ENCODE results near the gene GPR17. TPM values are rescaled to one million over a fixed set of nuclear protein-coding genes. Genes with fewer than 3 reads are reported as not detected.

Gene GPR17
- total RNA-seq, 1 experiment from 2014 or later, result 0.35 TPM

GRCh38 chr2:127644066-127645025 is 1.6 kb upstream of the GPR17 start:
- H2BK120ac ChIP-seq (ENCODE audit: low read depth, low read length, poor library complexity, severe bottlenecking), result no peak overlapping the region
- no peaks in the 10 kb centered on the region for H3K79me1 ChIP-seq (ENCODE audit: insufficient read depth, low read depth, low read length, poor library complexity, severe bottlenecking)
- peak overlapping the region in 1 of 3 experiments; percentile 52; a peak in 2 of 7 replicates for H3K27ac Mint-ChIP-seq
- no peak for DNase-seq
- H3K4me2 ChIP-seq (ENCODE audit: insufficient read depth, insufficient read length, low read length), result no peak overlapping the region
- 0 out of 3 replicates have a peak, but pooled peaks have one; percentile 15 for TF ChIP-seq CTCF (conservative IDR thresholded peaks at IDR 0.05)
- H3T11ph ChIP-seq (ENCODE audit: low read length), result no peak overlapping the region
- peaks cover 1% of the 10 kb centered on the region for H3K23me2 ChIP-seq (ENCODE audit: insufficient read length, low read depth, low read length, poor library complexity, severe bottlenecking)
- H3K56ac ChIP-seq (ENCODE audit: insufficient read length, low read depth, low read length), result no peak overlapping the region
- H3K9me3 Mint-ChIP-seq, result no peaks in the 10 kb centered on the region
- no peak overlapping the region for H4K8ac ChIP-seq (replicated peaks; ENCODE audit: insufficient read length, low read depth, low read length)
- H3K4me3 Mint-ChIP-seq, result no peak overlapping the region
- H2BK15ac ChIP-seq (ENCODE audit: low read depth, low read length), result no peak overlapping the region
- no peak overlapping the region for H2AFZ ChIP-seq (ENCODE audit: low read length)
- H3K4me1 Mint-ChIP-seq, result peaks cover 5 to 15% of the 10 kb centered on the region in 2 experiments
- no peaks in the 10 kb centered on the region for H3K79me2 ChIP-seq (ENCODE audit: insufficient read depth, low read length)
- H3K4me1 ChIP-seq (ENCODE audit: insufficient read depth, low read length), result no peaks in the 10 kb centered on the region
- no peak overlapping the region for H4K91ac ChIP-seq (ENCODE audit: insufficient read length, low read depth, low read length)
- H3K4ac ChIP-seq (ENCODE audit: low read depth, low read length), result no peak overlapping the region
- no peak overlapping the region for H2AK5ac ChIP-seq (ENCODE audit: insufficient read length, low read length)
- WGBS (ENCODE audit: extremely low coverage, insufficient read length, low lambda C conversion rate), result no CpG with 5 or more reads among the region's 19 CpGs
- H3K14ac ChIP-seq (ENCODE audit: insufficient read depth, low read length), result no peak overlapping the region
- H2BK20ac ChIP-seq (ENCODE audit: low read depth, low read length, poor library complexity, severe bottlenecking), result no peak overlapping the region
- H3K9me3 ChIP-seq (ENCODE audit: control insufficient read depth, low read depth, low read length), result no peaks in the 10 kb centered on the region
- no peaks in the 10 kb centered on the region for H4K20me1 ChIP-seq (ENCODE audit: control insufficient read depth, insufficient read depth, insufficient read length)
- no peak overlapping the region for H3K9ac ChIP-seq (ENCODE audit: extremely low read depth, insufficient read length, low read length)
- peaks cover 2% of the 10 kb centered on the region; the same call in 1 of the 2 replicates for H3K27me3 Mint-ChIP-seq (ENCODE audit: low read depth)
- H4K5ac ChIP-seq (ENCODE audit: insufficient read length, low read depth, low read length), result no peak overlapping the region
- H3K18ac ChIP-seq (ENCODE audit: insufficient read length, low read depth, low read length), result no peak overlapping the region
- no peaks in the 10 kb centered on the region for H3K27me3 ChIP-seq (ENCODE audit: insufficient read depth, low read length)
- no peak overlapping the region for H2BK5ac ChIP-seq (ENCODE audit: insufficient read length, low read length)
- no peaks in the 10 kb centered on the region for H3K36me3 Mint-ChIP-seq (ENCODE audit: insufficient read depth in 1 of 3, low read depth in 3 of 3)
- no peak overlapping the region for H3K27ac ChIP-seq (ENCODE audit: insufficient read length, low read depth, low read length)
- no peak overlapping the region for H2BK12ac ChIP-seq (ENCODE audit: insufficient read length, low read depth, low read length)
- no peak overlapping the region for H3K23ac ChIP-seq (ENCODE audit: insufficient read length, low read depth, low read length)

Measured in H9 (cell line).